Measurements from ENCODE around the gene EHD1. TPM values are rescaled to one million over a fixed set of nuclear protein-coding genes. Genes with fewer than 3 reads are reported as not detected.
"Not testable (repeated sequence)": the region's sequence is repeated elsewhere in the genome, so short reads cannot be mapped to it uniquely, and the experiment has no call there.

EHD1 gene
- total RNA-seq, 1 donor from 2014 or later: 61.0 TPM

GRCh38 chr11:64826578-64827450 lies 51.6 kb downstream of the EHD1 start:
- H3K4me3 Mint-ChIP-seq (ENCODE audit: unreplicated experiment): no peak overlapping the region
- H3K4me1 Mint-ChIP-seq (ENCODE audit: unreplicated experiment): no peaks in the 10 kb centered on the region
- DNase-seq (ENCODE audit: extremely low spot score, unreplicated experiment): no peak
- H3K27ac Mint-ChIP-seq (ENCODE audit: unreplicated experiment): no peak overlapping the region
- H3K27me3 Mint-ChIP-seq (ENCODE audit: unreplicated experiment): peaks cover 6% of the 10 kb centered on the region
- H3K36me3 Mint-ChIP-seq (ENCODE audit: unreplicated experiment): no peaks in the 10 kb centered on the region
- TF ChIP-seq, protein P1, sequence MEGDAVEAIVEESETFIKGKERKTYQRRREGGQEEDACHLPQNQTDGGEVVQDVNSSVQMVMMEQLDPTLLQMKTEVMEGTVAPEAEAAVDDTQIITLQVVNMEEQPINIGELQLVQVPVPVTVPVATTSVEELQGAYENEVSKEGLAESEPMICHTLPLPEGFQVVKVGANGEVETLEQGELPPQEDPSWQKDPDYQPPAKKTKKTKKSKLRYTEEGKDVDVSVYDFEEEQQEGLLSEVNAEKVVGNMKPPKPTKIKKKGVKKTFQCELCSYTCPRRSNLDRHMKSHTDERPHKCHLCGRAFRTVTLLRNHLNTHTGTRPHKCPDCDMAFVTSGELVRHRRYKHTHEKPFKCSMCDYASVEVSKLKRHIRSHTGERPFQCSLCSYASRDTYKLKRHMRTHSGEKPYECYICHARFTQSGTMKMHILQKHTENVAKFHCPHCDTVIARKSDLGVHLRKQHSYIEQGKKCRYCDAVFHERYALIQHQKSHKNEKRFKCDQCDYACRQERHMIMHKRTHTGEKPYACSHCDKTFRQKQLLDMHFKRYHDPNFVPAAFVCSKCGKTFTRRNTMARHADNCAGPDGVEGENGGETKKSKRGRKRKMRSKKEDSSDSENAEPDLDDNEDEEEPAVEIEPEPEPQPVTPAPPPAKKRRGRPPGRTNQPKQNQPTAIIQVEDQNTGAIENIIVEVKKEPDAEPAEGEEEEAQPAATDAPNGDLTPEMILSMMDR (IDR thresholded peaks at IDR 0.05): no peak
- no peaks in the 10 kb centered on the region for H3K9me3 Mint-ChIP-seq (ENCODE audit: unreplicated experiment)

DNA sequence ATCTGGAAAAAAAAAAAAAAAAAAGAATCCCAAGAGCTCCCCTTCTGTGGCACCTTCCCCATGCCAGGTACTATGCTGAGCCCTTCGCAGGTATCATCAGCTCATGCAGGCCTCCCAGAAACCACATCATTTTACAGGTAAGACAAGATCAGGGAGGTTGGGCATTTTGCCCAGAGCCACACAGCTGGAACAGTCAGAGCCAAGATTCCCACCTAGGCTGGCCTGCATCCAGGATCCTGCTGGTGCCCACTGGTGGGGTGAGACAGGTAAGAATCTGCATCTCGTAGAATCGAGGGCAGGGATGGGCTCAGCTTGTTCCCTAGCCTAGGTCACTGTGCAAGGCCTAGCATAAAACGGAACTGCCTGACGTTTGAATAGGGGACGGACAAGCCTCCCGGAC lies 52.4 kb downstream of the EHD1 start:
- Mint-ChIP-seq H3K36me3 (ENCODE audit: unreplicated experiment) (no peaks in the 10 kb centered on the region), H3K9me3 (ENCODE audit: unreplicated experiment) (no peaks in the 10 kb centered on the region), H3K27ac (ENCODE audit: unreplicated experiment) (no peak overlapping the region), H3K27me3 (ENCODE audit: unreplicated experiment) (peaks cover 6% of the 10 kb centered on the region), H3K4me3 (ENCODE audit: unreplicated experiment) (no peak overlapping the region), H3K4me1 (ENCODE audit: unreplicated experiment) (no peaks in the 10 kb centered on the region)
- TF ChIP-seq, protein P1 (IDR thresholded peaks at IDR 0.05): no peak
- no peak for DNase-seq (ENCODE audit: extremely low spot score, unreplicated experiment)

DNA sequence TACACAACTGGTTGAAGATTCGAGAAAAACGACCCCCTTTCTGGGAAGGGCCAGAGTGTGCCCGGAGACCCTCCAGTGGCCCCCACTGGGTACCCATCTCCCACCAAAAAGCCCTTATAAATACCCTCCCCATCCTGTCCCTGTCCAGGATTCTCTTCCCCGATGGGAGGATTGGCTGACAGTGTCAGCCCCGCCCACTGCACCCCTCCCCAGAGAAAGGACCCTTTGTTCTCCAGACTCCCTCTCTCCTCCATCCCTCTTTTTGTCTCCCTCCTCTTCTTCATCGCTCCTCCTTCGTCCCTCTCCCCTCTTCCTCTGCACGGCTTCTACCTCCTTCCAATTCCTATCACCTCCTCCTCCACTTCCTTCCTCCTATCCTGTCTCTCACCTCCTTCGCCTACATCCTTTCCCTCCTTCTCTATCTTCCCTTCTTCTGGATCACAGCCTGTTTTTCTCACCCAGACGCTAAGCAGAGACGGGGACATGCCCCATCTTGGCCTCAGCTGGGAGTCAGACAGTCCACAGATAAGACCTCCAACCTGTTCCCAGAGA lies 54.8 kb downstream of the EHD1 start:
- peaks cover 6% of the 10 kb centered on the region for H3K27me3 Mint-ChIP-seq (ENCODE audit: unreplicated experiment)
- DNase-seq (ENCODE audit: extremely low spot score, unreplicated experiment): no peak

DNA sequence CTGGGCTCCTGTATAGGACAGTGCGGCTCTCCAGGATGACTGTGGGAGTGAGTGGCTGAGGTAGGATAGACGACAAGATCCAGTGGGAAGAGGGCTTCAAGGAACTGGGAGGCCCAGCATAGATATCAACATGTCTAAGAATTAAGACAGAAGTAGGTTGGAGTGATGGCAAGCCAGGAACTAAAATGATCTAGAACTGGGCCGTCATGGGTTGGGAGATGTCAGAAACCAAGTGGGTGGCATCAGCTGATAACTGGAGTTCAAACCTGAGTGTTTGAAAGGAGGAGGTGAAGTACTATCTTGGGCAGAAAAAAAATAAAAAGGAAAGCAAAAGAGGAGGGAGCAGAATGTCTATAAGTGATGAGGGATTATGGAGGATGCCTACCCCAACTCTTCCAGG lies 60.9 kb downstream of the EHD1 start:
- Mint-ChIP-seq H3K4me1 (ENCODE audit: unreplicated experiment) (no peaks in the 10 kb centered on the region), H3K27me3 (ENCODE audit: unreplicated experiment) (no peaks in the 10 kb centered on the region), H3K9me3 (ENCODE audit: unreplicated experiment) (no peaks in the 10 kb centered on the region), H3K4me3 (ENCODE audit: unreplicated experiment) (no peak overlapping the region), H3K36me3 (ENCODE audit: unreplicated experiment) (no peaks in the 10 kb centered on the region), H3K27ac (ENCODE audit: unreplicated experiment) (no peak overlapping the region)
- DNase-seq (ENCODE audit: extremely low spot score, unreplicated experiment): no peak
- TF ChIP-seq, protein P1 (IDR thresholded peaks at IDR 0.05): no peak

More for the DNA sequence above, 54.8 kb downstream of the EHD1 start:
- Mint-ChIP-seq H3K4me1 (ENCODE audit: unreplicated experiment) (no peaks in the 10 kb centered on the region), H3K4me3 (ENCODE audit: unreplicated experiment) (no peak overlapping the region), H3K27ac (ENCODE audit: unreplicated experiment) (no peak overlapping the region), H3K36me3 (ENCODE audit: unreplicated experiment) (no peaks in the 10 kb centered on the region), H3K9me3 (ENCODE audit: unreplicated experiment) (no peaks in the 10 kb centered on the region)
- TF ChIP-seq, protein P1 (IDR thresholded peaks at IDR 0.05): no peak

GRCh38 chr11:64815433-64815832 lies 63.0 kb downstream of the EHD1 start:
- not testable (repeated sequence) for H3K4me3 Mint-ChIP-seq (ENCODE audit: unreplicated experiment); H3K27me3 Mint-ChIP-seq (ENCODE audit: unreplicated experiment); H3K36me3 Mint-ChIP-seq (ENCODE audit: unreplicated experiment); H3K9me3 Mint-ChIP-seq (ENCODE audit: unreplicated experiment); DNase-seq (ENCODE audit: extremely low spot score, unreplicated experiment); H3K4me1 Mint-ChIP-seq (ENCODE audit: unreplicated experiment); H3K27ac Mint-ChIP-seq (ENCODE audit: unreplicated experiment)

Measured in osteocyte (in vitro differentiated cells).